LoVo (cell line): ENCODE data around the gene GTSF1L.
"Not testable (repeated sequence)": the region's sequence is repeated elsewhere in the genome, so short reads cannot be mapped to it uniquely, and the experiment has no call there.

Experiments
- DNase-seq: peaks from one replicate; pipeline ENCODE4 v3.0.0-alpha.2; 2016; ENCODE audit warnings: low spot score

The GTSF1L gene

DNA sequence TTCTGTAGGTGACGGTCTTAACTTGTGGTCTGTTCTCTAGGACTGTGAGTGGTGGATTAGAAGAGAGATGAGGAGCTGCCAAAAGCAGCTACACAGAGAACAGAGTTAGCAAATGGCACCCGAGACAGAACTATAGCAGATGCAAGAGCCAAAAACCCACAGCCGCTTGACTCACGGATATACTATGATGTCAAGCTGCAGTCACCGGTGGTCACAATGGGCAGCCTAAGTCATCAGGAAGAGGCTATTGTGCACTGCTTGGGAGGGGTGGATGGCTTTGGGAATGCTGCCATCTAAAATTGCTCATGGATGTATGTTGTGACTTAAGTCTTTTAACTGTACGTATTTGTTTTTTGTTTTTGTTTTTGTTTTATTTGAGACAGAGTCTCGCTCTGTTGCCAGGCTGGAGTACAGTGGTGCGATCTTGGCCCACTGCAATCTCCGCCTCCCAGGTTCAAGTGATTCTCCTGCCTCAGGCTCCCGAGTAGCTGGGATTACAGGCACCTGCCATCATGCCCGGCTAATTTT, at the start of gene GTSF1L:
Gene GTSF1L, minus strand, starts transcription at position 192 of the 528 bp plus-strand sequence. CDS start 308 bp downstream, outside the sequence.
- no peak for DNase-seq

DNA sequence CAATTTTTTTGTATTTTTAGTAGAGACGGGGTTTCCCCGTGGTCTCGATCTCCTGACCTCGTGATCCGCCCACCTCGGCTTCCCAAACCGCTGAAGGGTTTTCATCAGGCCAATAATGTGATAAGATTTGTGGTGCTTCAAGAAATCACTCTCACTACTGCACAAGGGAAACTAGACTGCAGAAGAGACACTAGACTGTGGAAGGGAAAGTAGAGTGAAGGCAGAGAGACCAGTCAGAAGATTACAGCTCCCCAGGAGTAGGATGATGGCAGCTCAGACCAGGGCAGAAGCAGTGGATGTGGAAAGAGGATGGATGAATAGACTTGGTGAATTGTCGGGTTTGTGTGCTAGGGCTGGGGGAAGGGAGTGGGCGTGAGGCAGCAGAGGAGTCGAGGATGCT, 48.0 kb upstream of the GTSF1L start:
- DNase-seq = no peak

DNA sequence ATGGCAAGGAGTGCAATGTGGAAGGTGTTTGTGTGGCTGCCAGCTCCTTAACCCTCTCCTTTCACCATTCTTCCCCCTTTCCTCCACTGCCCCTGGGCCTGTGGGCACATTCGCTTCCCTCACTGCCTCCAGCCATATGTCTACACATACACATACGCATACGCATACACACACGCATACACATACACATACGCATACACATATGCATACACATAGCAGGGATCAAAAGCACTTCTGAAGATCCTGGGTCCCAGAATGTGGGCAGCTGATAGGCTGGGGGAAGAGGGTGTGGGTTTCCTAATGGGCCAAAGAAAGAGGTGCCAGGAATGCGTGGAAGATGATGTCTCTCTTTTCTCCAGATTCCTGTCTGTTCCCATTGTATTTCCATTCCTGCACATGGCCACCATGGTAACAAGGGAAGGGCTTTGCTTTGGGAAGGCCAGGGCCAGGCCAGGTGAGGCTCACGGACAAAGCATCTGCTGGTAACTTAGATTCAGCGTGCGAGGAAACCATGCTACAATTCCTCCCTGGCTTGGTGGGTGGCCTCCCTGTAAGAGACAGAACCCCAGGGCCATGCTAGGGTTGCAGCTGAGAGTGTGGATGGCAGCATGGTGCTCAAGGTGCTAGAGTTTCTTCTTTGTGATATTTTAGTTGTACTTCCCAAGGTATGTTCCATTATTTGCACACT, 44.8 kb upstream of the GTSF1L start:
- DNase-seq = no peak

DNA sequence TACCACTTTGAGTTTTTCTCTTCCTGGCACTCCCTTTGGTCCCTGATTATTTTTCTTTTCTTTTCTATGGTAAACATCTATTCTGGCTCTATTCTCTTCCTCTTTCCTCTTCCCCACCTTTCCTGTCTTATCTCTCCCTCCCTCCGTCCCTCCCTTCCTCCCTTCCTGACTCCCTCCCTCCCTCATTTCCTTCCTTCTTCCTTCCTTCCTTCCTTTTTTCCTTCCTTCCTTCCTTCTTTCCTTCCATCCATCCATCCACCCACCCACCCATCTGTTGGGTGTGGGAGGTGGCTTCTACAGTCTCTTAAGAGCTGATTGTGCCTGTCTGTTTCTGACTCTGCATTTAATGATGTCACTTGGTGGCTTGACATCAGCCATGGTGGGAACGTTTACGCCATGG, 43.5 kb upstream of the GTSF1L start:
- DNase-seq = no peak

DNA sequence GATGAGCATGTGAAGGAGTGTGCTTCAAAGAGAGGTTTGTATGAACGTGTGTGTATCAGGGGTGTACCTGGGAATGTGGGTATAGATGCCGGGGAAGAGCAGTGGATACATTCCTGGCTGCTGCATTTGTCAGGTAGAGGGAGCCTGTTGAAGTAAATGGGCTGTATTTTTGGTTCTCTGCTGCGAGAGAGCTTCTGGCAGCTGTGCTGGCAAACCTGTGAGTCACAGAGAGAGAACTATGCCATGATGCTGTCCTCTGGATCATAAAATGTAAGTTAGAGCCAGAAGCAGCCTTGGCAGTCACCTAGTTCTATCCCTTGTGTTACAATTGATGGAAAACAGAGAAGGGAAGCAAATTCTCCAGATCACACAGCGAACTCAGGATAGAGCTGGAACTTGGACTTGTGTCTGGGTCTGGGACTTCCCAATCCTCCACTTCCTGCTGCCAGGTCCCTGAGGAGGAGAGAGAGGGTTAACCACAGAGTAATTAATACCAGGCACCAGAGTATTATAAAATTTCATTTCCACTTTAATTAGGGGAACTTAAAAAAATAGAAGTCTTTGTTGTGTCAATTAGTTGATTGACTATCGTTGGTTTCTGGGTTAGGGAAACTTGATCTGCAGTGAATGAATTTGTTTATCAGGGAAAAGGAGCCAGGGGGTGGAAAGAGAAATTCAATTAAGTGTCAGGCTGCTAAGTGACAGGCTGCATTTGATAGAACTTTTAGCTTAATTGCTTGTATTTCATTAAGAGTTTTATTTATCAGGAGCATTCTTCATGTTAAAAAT, 41.1 kb upstream of the GTSF1L start:
- DNase-seq = no peak

DNA sequence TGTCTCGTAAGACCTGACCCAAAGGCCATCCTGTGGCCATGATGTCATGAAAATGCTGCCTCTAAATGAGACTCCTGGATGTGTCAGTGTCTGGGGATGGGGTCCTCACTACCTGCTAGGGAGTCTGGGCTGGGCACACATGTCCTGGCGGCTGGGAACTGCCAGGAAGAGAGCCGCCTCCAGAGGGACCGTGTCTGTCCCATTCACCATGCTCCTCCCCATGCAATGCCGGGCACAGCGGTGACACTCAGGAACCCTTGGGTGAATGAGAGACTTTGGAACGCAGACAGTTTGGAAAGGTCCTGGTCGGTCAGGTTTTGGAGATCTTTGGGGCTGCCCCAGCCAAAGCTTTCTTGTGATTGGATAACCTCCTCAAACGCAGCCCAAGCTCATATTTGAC, 40.1 kb upstream of the GTSF1L start:
- DNase-seq = no peak

DNA sequence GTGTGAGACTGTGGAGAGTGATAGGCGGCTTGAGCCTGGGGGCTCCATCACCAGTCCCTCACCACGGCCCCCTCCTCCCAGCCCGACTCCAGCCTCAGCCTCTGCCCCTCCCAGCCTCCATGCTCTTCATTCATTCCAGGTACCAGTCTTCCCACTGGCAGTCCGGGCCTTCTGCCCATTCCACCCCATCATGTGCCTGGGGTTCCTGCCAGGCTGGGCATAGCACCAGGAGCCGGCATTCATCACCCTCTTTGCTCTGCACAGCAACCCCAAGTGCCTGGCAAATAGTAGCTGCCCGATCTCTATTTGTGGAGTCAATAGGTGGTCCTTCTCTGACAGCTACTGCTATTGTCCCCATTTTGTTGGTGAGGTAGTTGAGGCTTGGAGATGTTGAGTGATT, 39.6 kb upstream of the GTSF1L start:
- DNase-seq = no peak

DNA sequence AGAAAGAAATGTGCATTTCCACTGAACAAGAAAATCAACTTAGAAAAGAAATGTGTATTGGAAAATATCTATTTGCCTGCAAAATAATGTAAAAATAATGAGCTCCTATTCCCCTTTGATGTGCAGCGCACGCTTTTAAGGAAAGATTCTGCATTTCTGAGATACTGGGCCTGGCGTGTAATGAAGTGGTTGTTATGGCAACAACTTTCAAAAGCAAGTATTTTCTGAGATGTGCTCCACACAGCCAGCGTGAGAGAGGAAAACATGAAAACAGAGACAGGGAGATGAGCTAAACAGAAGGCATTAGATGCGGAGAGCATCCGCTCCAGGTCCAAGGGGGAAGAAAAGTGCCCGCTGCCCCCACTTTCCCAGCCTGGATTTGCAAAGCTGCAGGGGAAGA, 39.1 kb upstream of the GTSF1L start:
- no peak for DNase-seq

DNA sequence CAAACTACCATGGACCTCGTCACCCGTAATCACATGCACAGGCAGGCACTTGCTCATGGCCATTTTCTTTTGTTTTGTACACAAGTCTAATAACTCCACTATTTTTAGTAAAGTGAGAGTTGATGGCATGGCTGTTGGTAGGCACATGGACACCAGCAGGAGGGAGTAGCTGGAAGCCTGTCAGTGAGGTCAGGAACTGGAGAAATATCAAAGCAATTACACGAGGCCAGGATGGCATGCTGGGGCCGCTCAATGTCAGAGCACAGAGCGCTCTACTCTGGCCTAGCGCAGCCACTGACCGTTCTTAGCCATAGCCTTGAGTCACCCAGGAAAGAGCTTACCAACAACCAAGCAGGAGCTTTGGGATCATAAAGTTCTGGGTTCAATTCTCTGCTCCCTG, 36.1 kb upstream of the GTSF1L start:
- no peak for DNase-seq

DNA sequence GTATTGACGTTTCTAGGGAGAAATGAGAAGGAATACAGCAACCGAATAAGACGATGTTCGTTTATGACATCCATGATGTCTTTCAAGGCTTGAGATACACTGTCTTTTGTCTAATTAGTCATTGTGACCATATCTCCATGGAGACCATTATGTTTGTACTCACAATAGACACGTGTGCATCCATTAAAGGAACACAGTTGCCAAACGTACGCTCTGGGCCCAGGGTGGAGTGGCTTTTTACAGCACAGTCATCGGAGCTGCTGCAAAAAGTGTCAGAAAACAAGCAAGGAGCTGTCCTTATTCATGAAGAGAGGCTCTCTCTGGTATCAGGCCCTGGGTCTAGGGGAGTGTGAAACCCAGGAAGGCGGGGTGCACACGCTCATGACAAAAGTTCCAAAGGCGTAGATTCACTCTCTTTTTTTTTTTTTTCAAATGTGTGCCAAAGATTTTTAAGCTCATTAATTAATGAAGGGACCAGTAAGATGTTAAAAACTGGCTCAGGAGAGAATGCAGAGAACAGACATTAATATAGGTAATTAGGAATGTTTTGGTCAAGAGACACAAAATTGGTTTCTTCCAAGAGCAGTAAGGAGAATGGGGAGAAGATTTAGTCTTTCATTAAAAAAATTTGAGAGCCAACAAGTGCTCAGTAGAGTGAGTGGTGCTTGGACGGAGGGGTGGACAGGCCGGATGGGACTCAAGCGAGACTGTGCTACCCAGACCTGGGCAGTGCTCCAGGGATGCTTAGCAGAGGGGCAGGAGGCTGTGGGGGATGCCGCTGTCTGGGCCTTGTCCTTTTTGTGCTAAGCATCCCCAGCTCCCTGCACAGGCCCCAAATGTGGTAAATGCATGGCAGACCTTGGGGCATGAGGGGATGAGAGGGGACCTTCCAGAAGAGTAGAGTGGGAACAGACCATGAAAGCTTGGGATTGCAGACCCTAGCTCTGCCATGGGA, 34.9 kb upstream of the GTSF1L start:
- no peak for DNase-seq

DNA sequence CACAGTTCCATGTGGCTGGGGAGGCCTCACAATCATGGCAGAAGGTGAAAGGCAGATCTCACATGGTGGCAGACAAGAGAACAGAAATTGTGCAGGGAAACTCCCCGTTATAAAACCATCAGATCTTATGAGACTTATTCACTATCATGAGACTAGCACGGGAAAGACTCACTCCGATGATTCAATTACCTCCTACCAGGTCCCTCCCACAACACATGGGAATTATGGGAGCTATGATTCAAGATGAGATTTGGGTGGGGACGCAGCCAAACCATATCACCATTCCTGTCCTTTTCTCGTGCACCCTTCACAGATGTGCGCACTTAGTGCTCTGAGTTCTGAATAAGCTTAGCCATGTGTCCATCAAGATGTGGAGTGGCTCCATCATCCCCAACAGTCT, 31.1 kb upstream of the GTSF1L start:
- not testable (repeated sequence) for DNase-seq

DNA sequence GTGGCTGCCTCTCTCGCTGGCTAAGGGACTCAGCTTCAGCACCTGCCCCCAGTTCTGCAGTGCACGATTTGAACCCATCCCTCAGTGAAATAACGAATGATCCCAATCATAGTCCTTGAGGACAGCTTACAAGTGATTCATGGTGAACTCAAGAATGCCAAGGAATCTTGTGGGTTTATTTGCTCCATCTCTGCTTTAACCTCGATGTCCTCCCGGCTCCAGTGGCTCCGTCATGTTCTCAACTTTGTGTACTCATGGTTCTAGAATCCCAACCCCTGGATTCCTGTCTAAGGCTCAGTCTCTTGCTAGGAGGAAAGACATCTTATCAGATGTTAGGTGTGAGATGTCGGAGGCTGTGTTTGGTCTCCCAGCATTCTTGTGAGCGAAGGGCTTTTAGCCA, 29.0 kb upstream of the GTSF1L start:
- no peak for DNase-seq

DNA sequence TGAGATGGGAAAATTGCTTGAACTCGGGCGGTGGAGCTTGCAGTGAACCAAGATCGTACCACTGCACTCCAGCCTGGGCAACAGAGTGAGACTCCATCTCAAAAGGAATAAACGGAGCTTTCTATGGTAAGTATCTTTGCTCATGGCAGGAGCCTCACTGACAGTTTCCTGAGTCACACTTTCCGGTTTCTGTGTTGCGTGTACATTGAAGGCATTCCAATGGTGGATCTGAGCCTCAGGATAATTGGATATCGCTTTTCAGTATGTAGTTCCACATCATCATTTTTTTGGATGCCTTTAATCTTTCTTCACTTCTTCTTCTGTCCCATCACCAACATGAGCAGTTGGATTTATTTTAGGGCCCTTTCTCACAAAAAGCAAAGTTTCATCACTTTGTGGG, 28.6 kb upstream of the GTSF1L start:
- no peak for DNase-seq

DNA sequence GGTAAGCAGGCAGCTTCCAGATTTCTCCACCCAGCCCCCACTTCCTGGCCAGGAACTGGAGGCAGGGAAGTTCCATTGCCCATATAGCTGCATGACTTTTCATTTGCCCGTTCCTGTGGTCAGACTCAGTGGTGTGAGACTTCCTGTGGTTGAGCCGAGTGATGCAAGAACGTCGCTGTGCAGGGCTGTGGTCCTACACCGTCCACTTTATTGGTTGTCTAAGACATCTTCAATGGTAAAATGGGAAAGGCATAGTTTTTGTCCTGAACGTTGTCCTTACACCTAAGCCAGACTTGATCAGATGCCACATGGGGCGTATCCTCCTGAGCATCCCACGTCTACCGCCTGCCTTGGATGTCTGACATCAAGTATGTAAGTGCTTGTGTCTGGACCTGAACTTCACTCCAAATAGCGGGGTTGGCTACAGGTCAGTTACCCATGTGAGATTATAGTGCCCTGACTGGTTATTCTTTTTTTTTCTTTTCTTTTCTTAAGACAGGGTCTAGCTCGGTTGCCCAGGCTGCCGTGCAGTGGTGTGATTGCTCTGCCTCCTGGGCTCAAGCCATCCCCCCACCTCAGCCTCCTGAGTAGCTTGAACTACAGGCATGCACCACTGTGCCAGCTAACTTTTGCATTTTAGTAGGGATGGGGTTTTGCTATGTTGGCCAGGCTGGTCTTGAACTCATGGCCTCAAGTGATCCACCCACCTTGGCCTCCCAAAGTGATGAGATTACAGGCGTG, 25.9 kb upstream of the GTSF1L start:
- DNase-seq = no peak

DNA sequence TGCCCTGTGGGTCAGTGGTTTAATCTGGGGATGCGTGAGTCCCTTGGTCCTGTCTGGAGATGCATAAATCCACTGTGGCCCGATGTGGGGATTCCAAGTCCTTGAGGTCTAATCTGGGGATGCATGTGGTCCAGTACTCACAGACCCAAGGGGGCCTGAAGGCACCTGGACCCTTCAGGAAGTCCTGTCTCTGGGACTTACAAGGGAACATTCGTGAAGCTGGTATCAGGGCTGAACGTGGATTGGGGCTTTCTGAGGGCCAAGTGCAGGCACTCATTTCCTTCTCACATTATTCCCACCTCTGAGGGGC, 25.2 kb upstream of the GTSF1L start:
- DNase-seq = no peak

DNA sequence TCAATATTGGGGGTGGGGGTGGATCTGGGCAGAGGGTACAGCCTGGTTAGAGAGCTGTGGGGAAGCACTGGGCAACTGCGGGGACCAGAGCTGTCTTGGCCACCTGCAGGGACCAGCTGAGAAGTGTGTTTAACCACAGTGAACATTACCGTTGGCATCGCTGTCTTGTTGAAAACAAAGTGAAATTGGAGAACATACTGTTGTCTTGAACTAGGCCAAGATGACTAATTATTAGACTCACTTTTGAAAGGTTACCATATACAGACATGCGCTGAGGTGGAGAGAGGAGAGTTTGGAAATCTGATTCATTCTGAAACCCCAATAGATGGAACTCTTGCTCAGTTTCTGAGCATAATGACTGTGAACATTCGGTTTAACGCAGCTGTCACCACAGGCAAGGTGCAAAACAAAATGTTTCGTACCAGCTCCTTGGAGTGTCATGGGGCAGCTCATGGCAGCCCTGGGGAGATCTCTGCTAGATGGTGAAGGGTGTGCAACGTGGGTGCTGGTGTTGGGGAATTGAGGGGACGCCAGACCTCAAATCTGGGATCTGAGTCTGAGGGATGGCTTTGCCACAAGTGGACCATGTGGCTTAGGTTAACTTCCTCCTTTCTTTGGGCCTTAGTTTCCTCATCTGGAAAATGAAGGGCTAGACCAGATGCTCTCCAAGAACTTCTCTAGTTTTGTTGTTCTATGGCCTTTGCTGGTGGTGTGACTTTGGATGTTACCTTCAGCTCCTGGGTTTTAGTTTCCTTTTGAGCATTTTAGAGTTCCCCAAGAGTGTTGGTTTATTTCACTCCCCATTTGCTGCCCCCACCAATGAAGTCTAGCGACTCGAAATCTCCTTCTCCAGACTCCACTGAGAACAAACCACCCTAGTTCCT, 24.6 kb upstream of the GTSF1L start:
- no peak for DNase-seq

DNA sequence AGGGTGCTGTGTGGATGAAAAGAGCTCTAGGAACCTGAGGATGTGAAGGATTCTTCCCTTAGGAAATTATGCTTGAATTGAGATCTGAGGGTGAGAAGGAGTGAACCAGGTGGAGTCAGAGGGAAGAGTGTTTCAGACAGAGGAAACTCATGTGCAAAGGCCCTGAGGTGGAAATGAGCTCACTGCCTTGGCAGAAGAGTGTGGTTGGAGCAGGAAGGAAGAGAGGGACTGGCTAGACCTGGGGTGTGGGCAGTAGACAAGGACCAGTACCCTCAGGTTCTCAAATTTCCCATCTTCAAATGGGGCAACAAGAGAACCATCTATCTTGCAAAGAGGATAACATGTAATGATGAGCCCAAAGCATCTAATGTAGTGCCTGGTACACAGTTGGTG, 24.0 kb upstream of the GTSF1L start:
- DNase-seq = no peak

DNA sequence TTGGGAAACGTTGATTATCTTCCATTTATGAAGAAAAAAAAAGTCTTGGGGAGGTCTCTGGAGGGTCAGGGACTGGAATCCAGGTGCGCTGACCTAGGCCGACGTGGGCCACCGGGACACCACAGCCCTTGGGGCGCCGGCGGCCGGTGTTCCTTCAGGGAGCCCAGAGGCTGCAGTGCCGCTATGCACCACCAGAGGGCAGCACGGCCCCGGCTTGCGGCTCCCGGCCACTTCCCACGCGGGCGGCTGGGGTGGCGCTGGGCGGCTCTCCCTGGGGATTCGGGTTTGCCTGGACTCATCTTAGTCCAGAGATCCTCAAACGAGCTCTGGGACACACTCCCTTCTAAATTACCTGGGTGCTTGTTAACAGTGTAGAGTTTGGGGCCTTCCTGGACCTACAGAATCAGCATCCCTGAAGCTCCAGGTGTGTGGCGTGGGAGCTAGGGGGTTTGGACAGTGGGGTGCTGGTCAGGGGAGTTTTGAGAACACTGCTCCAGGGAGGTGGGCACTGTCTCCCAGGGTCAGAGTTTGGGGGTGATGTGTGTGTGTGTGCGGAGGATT, 23.0 kb upstream of the GTSF1L start:
- peak; percentile 69 for DNase-seq

DNA sequence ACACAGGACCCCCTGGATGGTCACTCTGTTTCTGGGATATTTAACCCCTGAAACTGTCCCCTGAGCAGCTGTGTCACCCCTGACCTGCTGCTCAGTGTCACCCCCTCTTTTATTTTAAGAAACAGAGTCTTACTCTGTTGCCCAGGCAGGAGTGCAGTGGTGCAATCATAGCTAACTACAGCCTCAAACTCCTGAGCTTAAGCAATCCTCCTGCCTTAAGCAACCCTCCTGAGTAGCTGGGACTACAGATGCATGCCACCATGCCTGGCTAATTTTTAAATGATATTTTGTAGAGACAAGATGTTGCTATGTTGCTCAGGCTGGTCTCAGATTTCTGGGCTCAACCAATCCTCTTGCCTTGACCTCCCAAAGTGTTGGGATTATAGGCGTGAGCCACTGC, 21.5 kb upstream of the GTSF1L start:
- DNase-seq = no peak

DNA sequence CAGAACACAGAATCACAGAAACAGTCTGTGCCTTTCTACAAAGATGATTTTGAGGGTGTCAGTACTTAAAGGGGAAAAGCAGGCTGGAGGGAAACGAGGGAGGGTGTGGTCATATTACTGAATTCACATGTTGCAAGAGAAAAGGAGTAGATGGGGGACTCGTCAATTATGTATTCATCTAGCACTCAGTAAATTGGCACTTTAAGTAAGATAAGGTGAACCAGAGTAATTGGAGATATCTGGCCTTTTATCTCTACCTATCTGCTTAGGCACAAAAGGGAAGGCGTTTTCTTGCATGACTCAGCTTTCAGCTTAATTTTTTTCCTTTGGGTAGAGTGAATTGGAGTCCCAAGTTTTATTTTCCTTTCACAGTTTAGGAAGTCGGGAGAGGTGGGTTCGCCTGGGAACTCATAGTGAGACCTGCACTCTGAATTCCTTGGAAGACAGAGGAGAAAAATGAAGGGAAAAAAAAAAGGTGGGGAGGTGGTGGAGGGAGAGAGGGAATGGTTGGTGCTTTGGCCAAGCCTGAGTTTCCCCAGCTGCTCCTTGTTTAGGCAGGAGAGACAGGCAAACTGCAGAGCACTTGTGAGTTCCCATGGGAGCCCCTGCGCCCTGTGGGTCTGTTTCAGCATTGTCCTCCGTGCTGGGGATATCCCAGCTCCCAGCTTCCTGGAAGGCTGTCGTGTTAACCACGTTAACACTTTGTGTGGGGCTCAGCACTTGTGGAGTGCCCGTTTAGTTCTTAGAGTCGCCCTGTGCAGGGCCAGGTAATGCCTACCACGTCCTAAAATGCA, 19.7 kb upstream of the GTSF1L start:
- DNase-seq = peak; percentile 14
